Measurements from ENCODE around the gene NPC1L1. TPM values are rescaled to one million over a fixed set of nuclear protein-coding genes. Genes with fewer than 3 reads are reported as not detected.

The NPC1L1 gene
- total RNA-seq, 1 experiment from 2014 or later = 0.15 TPM

- Histone ChIP-seq H2AFZ (ENCODE audit: low read depth, low read length, poor library complexity, severe bottlenecking) (peak overlapping the region; percentile 83), H3K9me2 (ENCODE audit: insufficient read depth) (no peaks in the 10 kb centered on the region), H3K9me3 (ENCODE audit: control insufficient read depth in 1 of 2, insufficient read depth in 1 of 2, low read depth in 1 of 2, low read length in 2 of 2) (no peaks in the 10 kb centered on the region), H3K4me1 (ENCODE audit: control insufficient read depth in 1 of 2, insufficient read depth in 2 of 2, low read length in 2 of 2) (peaks cover 0 to 11% of the 10 kb centered on the region in 2 experiments; a peak in 2 of 4 replicates), H3K9ac (ENCODE audit: low read length) (no peak overlapping the region), H3K27me3 (ENCODE audit: insufficient read depth, low read length) (no peaks in the 10 kb centered on the region), H3K36me3 (ENCODE audit: control insufficient read depth in 1 of 2, insufficient read depth in 2 of 2, low read length in 2 of 2) (no peaks in the 10 kb centered on the region), H3K4me2 (ENCODE audit: low read length) (peak overlapping the region; percentile 47), H3K79me2 (ENCODE audit: insufficient read depth, low read length) (no peaks in the 10 kb centered on the region), H3K27ac (ENCODE audit: low read depth, low read length) (no peak overlapping the region), H3K4me3 (replicated peaks in 1 of 2; ENCODE audit: low read depth in 1 of 2, low read length in 2 of 2) (no peak overlapping the region), H4K20me1 (ENCODE audit: insufficient read depth) (no peaks in the 10 kb centered on the region)
- POLR2A ChIA-PET = no interaction called here
- intact Hi-C loops (cut with micrococcal nuclease) = loop anchor here (1.0 to 10.0 kb wide), 6 partner anchors 160 to 549 kb away; partner anchors contain the start of genes PPIA and ZMIZ2
- CTCF ChIA-PET = interaction anchor here (0.7 to 1.0 kb wide), 3 partner anchors 51 to 548 kb away, joined by 3 read pairs; no protein-coding TSS in a partner anchor
- BruUV-seq (replicated peaks) = no TSS peak
- TF ChIP-seq RAD21 (IDR thresholded peaks at IDR 0.05; ENCODE audit: low read depth) = peak; percentile 98
- peak; percentile 46; the same call in 1 of the 2 replicates for TF ChIP-seq CBX3 (IDR thresholded peaks at IDR 0.05; ENCODE audit: low read depth)
- TF ChIP-seq CTCF (IDR thresholded peaks at IDR 0.05 in 2 of 3, conservative IDR thresholded peaks at IDR 0.05 in 1 of 3; ENCODE audit: borderline replicate concordance in 1 of 3, insufficient read depth in 1 of 3, low read depth in 2 of 3, low read length in 2 of 3) = peak; percentile 58 to 85 (median 79)
- TF ChIP-seq POLR2AphosphoS5 (IDR thresholded peaks at IDR 0.05; ENCODE audit: low read depth, low read length) = no peak
- RAD21 ChIA-PET (ENCODE audit: low non-redundant PET in 1 of 2, low total read pairs in 2 of 2, uncharacterized antibody in 2 of 2, unreplicated experiment in 2 of 2) = no interaction called here
- peak; percentile 56 for DNase-seq (ENCODE audit: low read depth, low spot score)
- ATAC-seq = peak; percentile 83
Measured at GRCh38 chr7:44587843-44588711, 46.9 kb upstream of the NPC1L1 start.

Data from HCT116 (cell line).